IMR-90 (cell line): ENCODE results near the gene ZNF37A. TPM values are rescaled to one million over a fixed set of nuclear protein-coding genes. Genes with fewer than 3 reads are reported as not detected.

ENCODE experiments used
- ATAC-seq: fragments of 200-7000 bp; cut with Tn5 transposase; 2 replicates; pipeline ENCODE4 v1.9.1; 2020; ENCODE audit warnings: low read depth, mild to moderate bottlenecking, moderate library complexity
- BruUV-seq: library from RNA; stranded (reverse); fragments of 400-500 nt; replicated peaks from 2 replicates; lab custom pipeline; 2021; lab: Mats Ljungman, UMichigan
- CTCF ChIA-PET: fragments of 300-600 bp; formaldehyde crosslinking; extraction: SDS; loops from one replicate; lab custom pipeline; 2021; ENCODE audit warnings: antibody characterized with exemption; lab: Yijun Ruan, JAX
- POLR2A ChIA-PET: fragments of 300-600 bp; sonication (Branson Sonifier 250); formaldehyde crosslinking; loops from one replicate; lab custom pipeline; 2022; ENCODE audit warnings: antibody characterized with exemption; ENCODE audit not compliant: unreplicated experiment; lab: Charles Lee
- DNase-seq: peaks from one replicate; pipeline ENCODE4 v3.0.0; 2013
- H2AFZ ChIP-seq: replicated peaks from 2 replicates; pipeline ENCODE3; 2013; ENCODE audit warnings: low read length, mild to moderate bottlenecking; ENCODE audit not compliant: poor library complexity
- H2AK5ac ChIP-seq: 2 replicates; pipeline ENCODE4 v1.6.1; 2013; ENCODE audit warnings: low read depth, low read length, inconsistent platforms
- H2AK9ac ChIP-seq: replicated peaks from 2 replicates; pipeline ENCODE3; 2013; ENCODE audit warnings: mild to moderate bottlenecking, low read depth, low read length, moderate library complexity; ENCODE audit not compliant: poor library complexity
- H2BK120ac ChIP-seq: 2 replicates; pipeline ENCODE4 v1.6.1; 2013; ENCODE audit warnings: low read depth, low read length, inconsistent platforms
- H2BK15ac ChIP-seq: 3 replicates; pipeline ENCODE4 v1.6.1; 2013; ENCODE audit warnings: low read depth, low read length, inconsistent platforms
- H2BK20ac ChIP-seq: 2 replicates; pipeline ENCODE4 v1.6.1; 2013; ENCODE audit warnings: low read depth, mild to moderate bottlenecking, inconsistent platforms, low read length, moderate library complexity
- H2BK5ac ChIP-seq: 2 replicates; pipeline ENCODE4 v1.6.1; 2013; ENCODE audit warnings: mild to moderate bottlenecking, low read depth, low read length, inconsistent platforms; ENCODE audit not compliant: poor library complexity, severe bottlenecking
- H3K14ac ChIP-seq: replicated peaks from 2 replicates; pipeline ENCODE4 v1.6.1; 2013; ENCODE audit warnings: low read depth, low read length, inconsistent platforms
- H3K18ac ChIP-seq: 2 replicates; pipeline ENCODE4 v1.6.1; 2013; ENCODE audit warnings: low read depth, low read length, control low read depth
- H3K23ac ChIP-seq: 2 replicates; pipeline ENCODE4 v1.6.1; 2013; ENCODE audit warnings: low read depth, low read length, inconsistent platforms
- H3K27ac ChIP-seq: 2 replicates; pipeline ENCODE4 v1.5.1; 2013; ENCODE audit warnings: mild to moderate bottlenecking, control low read depth, low read length; ENCODE audit not compliant: insufficient read depth
- H3K27me3 ChIP-seq: 2 replicates; pipeline ENCODE4 v1.6.1; 2013; ENCODE audit warnings: low read length; ENCODE audit not compliant: control insufficient read depth, insufficient read depth
- H3K36me3 ChIP-seq: 2 replicates; pipeline ENCODE4 v1.6.1; 2013; ENCODE audit warnings: low read length, mixed read lengths; ENCODE audit not compliant: control insufficient read depth, insufficient read depth
- H3K4ac ChIP-seq: 2 replicates; pipeline ENCODE4 v1.6.1; 2013; ENCODE audit warnings: low read depth, low read length, inconsistent platforms
- H3K4me1 ChIP-seq: 2 replicates; pipeline ENCODE4 v1.6.1; 2013; ENCODE audit warnings: low read length, mixed read lengths; ENCODE audit not compliant: control insufficient read depth, insufficient read depth
- H3K4me2 ChIP-seq: 2 replicates; pipeline ENCODE4 v1.6.1; 2013; ENCODE audit warnings: low read depth, mild to moderate bottlenecking, control low read depth, low read length, moderate library complexity
- H3K4me3 ChIP-seq: 2 replicates; pipeline ENCODE4 v1.5.1; 2013; ENCODE audit warnings: low read depth, mild to moderate bottlenecking, control low read depth, low read length, moderate library complexity; ENCODE audit not compliant: insufficient read depth
- H3K56ac ChIP-seq: 2 replicates; pipeline ENCODE4 v1.6.1; 2013; ENCODE audit warnings: low read length, inconsistent platforms; ENCODE audit not compliant: insufficient read depth; ENCODE audit errors: extremely low read depth
- H3K79me1 ChIP-seq, 2 experiments: 2 replicates each; pipeline ENCODE4 v1.6.1; 2013; ENCODE audit warnings: low read length in 2 of 2, inconsistent platforms in 1 of 2, low read depth in 1 of 2
- H3K9ac ChIP-seq: 2 replicates; pipeline ENCODE4 v1.6.1; 2013; ENCODE audit warnings: low read depth, low read length, control low read depth
- H3K9me1 ChIP-seq: 2 replicates; pipeline ENCODE4 v1.6.1; 2013; ENCODE audit warnings: low read length, inconsistent platforms; ENCODE audit not compliant: insufficient read depth
- H3K9me3 ChIP-seq: 2 replicates; pipeline ENCODE4 v1.6.1; 2013; ENCODE audit warnings: low read length; ENCODE audit not compliant: control insufficient read depth, insufficient read depth
- H4K20me1 ChIP-seq: 2 replicates; pipeline ENCODE4 v1.6.1; 2013; ENCODE audit warnings: low read length, inconsistent platforms; ENCODE audit not compliant: insufficient read depth
- H4K5ac ChIP-seq: 2 replicates; pipeline ENCODE4 v1.6.1; 2013; ENCODE audit warnings: mild to moderate bottlenecking, low read depth, low read length, control low read depth
- H4K8ac ChIP-seq, 2 experiments: 2 replicates each; pipeline ENCODE4 v1.6.1; 2013; ENCODE audit warnings: low read depth in 2 of 2, low read length in 2 of 2, control low read depth in 1 of 2, inconsistent platforms in 1 of 2
- H4K91ac ChIP-seq: 2 replicates; pipeline ENCODE4 v1.6.1; 2013; ENCODE audit warnings: low read depth, low read length, inconsistent platforms; ENCODE audit not compliant: insufficient read depth
- BHLHE40 ChIP-seq: fragments of 150-350 bp; IDR thresholded peaks from 2 replicates; pipeline ENCODE4 v1.6.1; 2016; ENCODE audit warnings: mild to moderate bottlenecking, low read depth, low read length
- CEBPB ChIP-seq: IDR thresholded peaks from 2 replicates; pipeline ENCODE4 v1.6.1; 2012; ENCODE audit warnings: low read depth, low read length, improper control_type of control experiment
- CHD1 ChIP-seq: IDR thresholded peaks from 2 replicates; pipeline ENCODE4 v1.6.1; 2012; ENCODE audit warnings: low read depth, low read length, improper control_type of control experiment
- FOS ChIP-seq: fragments of 150-350 bp; IDR thresholded peaks from 2 replicates; pipeline ENCODE4 v1.6.1; 2016; ENCODE audit warnings: low read depth, low read length
- MAFK ChIP-seq: IDR thresholded peaks from 2 replicates; pipeline ENCODE4 v1.6.1; 2012; ENCODE audit warnings: low read depth, low read length, improper control_type of control experiment
- MAZ ChIP-seq: IDR thresholded peaks from 2 replicates; pipeline ENCODE4 v1.6.1; 2012; ENCODE audit warnings: low read depth, mild to moderate bottlenecking, low read length, improper control_type of control experiment, moderate library complexity, borderline replicate concordance
- MXI1 ChIP-seq: IDR thresholded peaks from 2 replicates; pipeline ENCODE4 v1.6.1; 2012; ENCODE audit warnings: low read depth, mild to moderate bottlenecking, low read length, moderate library complexity, borderline replicate concordance
- NFE2L2 ChIP-seq: fragments of 150-350 bp; IDR thresholded peaks from 2 replicates; pipeline ENCODE4 v1.6.1; 2016; ENCODE audit warnings: low read depth, mild to moderate bottlenecking, low read length
- POLR2A ChIP-seq: IDR thresholded peaks from 2 replicates; pipeline ENCODE4 v1.6.1; 2012; ENCODE audit warnings: mild to moderate bottlenecking, low read depth, low read length
- RAD21 ChIP-seq: IDR thresholded peaks from 2 replicates; pipeline ENCODE4 v1.6.1; 2012; ENCODE audit warnings: low read length, improper control_type of control experiment
- RCOR1 ChIP-seq: IDR thresholded peaks from 2 replicates; pipeline ENCODE4 v1.6.1; 2012; ENCODE audit warnings: mild to moderate bottlenecking, low read length, improper control_type of control experiment; ENCODE audit not compliant: insufficient replicate concordance
- RFX5 ChIP-seq: IDR thresholded peaks from 2 replicates; pipeline ENCODE4 v1.8.0; 2012; ENCODE audit warnings: low read depth, mild to moderate bottlenecking, low read length, moderate library complexity
- SMC3 ChIP-seq: fragments of 150-350 bp; IDR thresholded peaks from 2 replicates; pipeline ENCODE4 v1.6.1; 2016; ENCODE audit warnings: low read depth, mild to moderate bottlenecking, antibody characterized with exemption, low read length, moderate library complexity
- WGBS, 2 experiments: methylation state at CpG; one replicate each; pipeline versions ENCODE4 v1.1.5 to v1.1.7; 2013; ENCODE audit warnings: missing lambda C conversion rate in 2 of 2; ENCODE audit not compliant: insufficient read length in 1 of 2; ENCODE audit errors: extremely low coverage in 2 of 2; 5-methylcytosine and 5-hydroxymethylcytosine counted together
- dilution Hi-C: fragments of 300-500 bp; cut with HindIII; formaldehyde crosslinking; loops from one replicate; pipeline ENCODE4 v1.14.3; 2018; ENCODE audit warnings: low sequenced_read_pairs; ENCODE audit not compliant: unreplicated experiment
- in situ Hi-C: fragments of 300-500 bp; cut with MboI; formaldehyde crosslinking; loops from 3 replicates; pipeline ENCODE4 v1.14.3; 2019; ENCODE audit warnings: low sequenced_read_pairs, inconsistent platforms, mixed read lengths
- intact Hi-C: fragments of 100-400 bp; cut with micrococcal nuclease; formaldehyde crosslinking; loops from 2 replicates; pipeline ENCODE4 v1.10.0; 2022
- polyA plus RNA-seq, 3 experiments: library from polyadenylated mRNA; depleted of rRNA; stranded (reverse); fragments of >200 nt; gene quantifications; 2 replicates each; pipeline ENCODE4 v1.2.3, GENCODE V29; 2012; ENCODE audit warnings: low replicate concordance in 1 of 3
- total RNA-seq: library from RNA; depleted of rRNA; stranded (reverse); fragments of >200 nt; gene quantifications from 2 replicates; pipeline ENCODE4 v1.2.3, GENCODE V29; 2012
- TF ChIP-seq, protein P1 (sequence below): fragments of 150-350 bp; IDR thresholded peaks from 2 replicates; pipeline ENCODE4 v1.6.1; 2017; ENCODE audit warnings: mild to moderate bottlenecking, antibody characterized with exemption, low read length, low read depth
- TF ChIP-seq, protein P2 (sequence below): fragments of 150-350 bp; IDR thresholded peaks from 2 replicates; pipeline ENCODE4 v1.6.1; 2016; ENCODE audit warnings: low read depth, mild to moderate bottlenecking, low read length, moderate library complexity, borderline replicate concordance
- TF ChIP-seq, protein P3 (sequence below): conservative IDR thresholded peaks from 2 replicates; pipeline ENCODE4 v1.5.1; 2012; ENCODE audit warnings: mild to moderate bottlenecking, low read depth, low read length, improper control_type of control experiment

The ZNF37A gene
- total and polyA plus RNA-seq, 2 of the 4 experiments (the other 2 are of a cell fraction): 5.5 to 8.6 TPM

DNA sequence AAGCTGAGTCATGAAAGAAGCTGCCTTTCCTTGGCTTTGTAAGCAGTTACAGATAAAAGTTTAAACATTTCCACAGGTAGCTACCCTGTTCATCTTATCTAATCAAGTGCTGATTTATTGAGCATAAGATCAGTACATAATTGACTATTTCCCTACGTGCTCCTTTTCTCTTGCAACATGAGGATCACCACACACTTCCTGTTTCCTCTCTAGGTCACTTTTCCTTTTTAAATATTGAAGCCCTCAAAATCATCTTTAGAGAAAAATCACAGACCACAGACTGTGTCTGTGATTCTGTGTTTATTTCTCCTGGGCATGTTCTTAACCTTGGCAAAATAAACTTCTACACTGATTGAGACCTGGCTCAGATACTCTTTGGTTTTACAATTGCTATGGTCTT lies 69.5 kb downstream of the ZNF37A start:
- H2BK120ac ChIP-seq: no peak overlapping the region
- DNase-seq (no peak), ATAC-seq (no peak)
- H3K36me3 ChIP-seq: no peaks in the 10 kb centered on the region
- no peaks in the 10 kb centered on the region for H3K27me3 ChIP-seq
- no peak overlapping the region for H2BK15ac ChIP-seq
- no peak overlapping the region for H3K14ac ChIP-seq
- H2AK9ac ChIP-seq: no peak overlapping the region
- H3K4me2 ChIP-seq: no peak overlapping the region
- H3K9ac ChIP-seq: no peak overlapping the region
- H4K91ac ChIP-seq: no peak overlapping the region
- H3K4ac ChIP-seq: no peak overlapping the region
- no peaks in the 10 kb centered on the region for H3K4me1 ChIP-seq
- H3K23ac ChIP-seq: no peak overlapping the region
- no CpG with 5 or more reads among the region's 1 CpG for WGBS, 2 experiments
- no peak overlapping the region for H2AK5ac ChIP-seq
- H2BK5ac ChIP-seq: no peak overlapping the region
- H2BK20ac ChIP-seq: no peak overlapping the region
- no peak overlapping the region for H3K27ac ChIP-seq
- no peak overlapping the region for H3K4me3 ChIP-seq
- H4K5ac ChIP-seq: no peak overlapping the region
- H4K8ac ChIP-seq: no peak overlapping the region
- H3K9me1 ChIP-seq: no peaks in the 10 kb centered on the region
- no peaks in the 10 kb centered on the region for H4K20me1 ChIP-seq
- dilution Hi-C loops (no loop called here), in situ Hi-C loops (no loop called here), intact Hi-C loops (no loop called here)
- no TSS peak for BruUV-seq
- ChIA-PET CTCF (no interaction called here), POLR2A (no interaction called here)
- TF ChIP-seq BHLHE40 (no peak), POLR2A (no peak), NFE2L2 (no peak), CEBPB (no peak), RAD21 (no peak), RCOR1 (no peak), SMC3 (no peak), CHD1 (no peak), FOS (no peak), MXI1 (no peak), MAZ (no peak), MAFK (no peak), RFX5 (no peak)
- TF ChIP-seq, protein P1, sequence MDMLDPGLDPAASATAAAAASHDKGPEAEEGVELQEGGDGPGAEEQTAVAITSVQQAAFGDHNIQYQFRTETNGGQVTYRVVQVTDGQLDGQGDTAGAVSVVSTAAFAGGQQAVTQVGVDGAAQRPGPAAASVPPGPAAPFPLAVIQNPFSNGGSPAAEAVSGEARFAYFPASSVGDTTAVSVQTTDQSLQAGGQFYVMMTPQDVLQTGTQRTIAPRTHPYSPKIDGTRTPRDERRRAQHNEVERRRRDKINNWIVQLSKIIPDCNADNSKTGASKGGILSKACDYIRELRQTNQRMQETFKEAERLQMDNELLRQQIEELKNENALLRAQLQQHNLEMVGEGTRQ: no peak
- TF ChIP-seq, protein P2, sequence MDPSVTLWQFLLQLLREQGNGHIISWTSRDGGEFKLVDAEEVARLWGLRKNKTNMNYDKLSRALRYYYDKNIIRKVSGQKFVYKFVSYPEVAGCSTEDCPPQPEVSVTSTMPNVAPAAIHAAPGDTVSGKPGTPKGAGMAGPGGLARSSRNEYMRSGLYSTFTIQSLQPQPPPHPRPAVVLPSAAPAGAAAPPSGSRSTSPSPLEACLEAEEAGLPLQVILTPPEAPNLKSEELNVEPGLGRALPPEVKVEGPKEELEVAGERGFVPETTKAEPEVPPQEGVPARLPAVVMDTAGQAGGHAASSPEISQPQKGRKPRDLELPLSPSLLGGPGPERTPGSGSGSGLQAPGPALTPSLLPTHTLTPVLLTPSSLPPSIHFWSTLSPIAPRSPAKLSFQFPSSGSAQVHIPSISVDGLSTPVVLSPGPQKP: no peak
- TF ChIP-seq, protein P3, sequence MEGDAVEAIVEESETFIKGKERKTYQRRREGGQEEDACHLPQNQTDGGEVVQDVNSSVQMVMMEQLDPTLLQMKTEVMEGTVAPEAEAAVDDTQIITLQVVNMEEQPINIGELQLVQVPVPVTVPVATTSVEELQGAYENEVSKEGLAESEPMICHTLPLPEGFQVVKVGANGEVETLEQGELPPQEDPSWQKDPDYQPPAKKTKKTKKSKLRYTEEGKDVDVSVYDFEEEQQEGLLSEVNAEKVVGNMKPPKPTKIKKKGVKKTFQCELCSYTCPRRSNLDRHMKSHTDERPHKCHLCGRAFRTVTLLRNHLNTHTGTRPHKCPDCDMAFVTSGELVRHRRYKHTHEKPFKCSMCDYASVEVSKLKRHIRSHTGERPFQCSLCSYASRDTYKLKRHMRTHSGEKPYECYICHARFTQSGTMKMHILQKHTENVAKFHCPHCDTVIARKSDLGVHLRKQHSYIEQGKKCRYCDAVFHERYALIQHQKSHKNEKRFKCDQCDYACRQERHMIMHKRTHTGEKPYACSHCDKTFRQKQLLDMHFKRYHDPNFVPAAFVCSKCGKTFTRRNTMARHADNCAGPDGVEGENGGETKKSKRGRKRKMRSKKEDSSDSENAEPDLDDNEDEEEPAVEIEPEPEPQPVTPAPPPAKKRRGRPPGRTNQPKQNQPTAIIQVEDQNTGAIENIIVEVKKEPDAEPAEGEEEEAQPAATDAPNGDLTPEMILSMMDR: no peak
- no peak overlapping the region for H2AFZ ChIP-seq
- H3K9me3 ChIP-seq: peaks cover 7% of the 10 kb centered on the region; the same call in 1 of the 2 replicates
- no peaks in the 10 kb centered on the region for H3K79me1 ChIP-seq
- no peak overlapping the region for H3K56ac ChIP-seq
- no peak overlapping the region for H3K18ac ChIP-seq
